ENCODE data around the gene FAM234B.

DNA sequence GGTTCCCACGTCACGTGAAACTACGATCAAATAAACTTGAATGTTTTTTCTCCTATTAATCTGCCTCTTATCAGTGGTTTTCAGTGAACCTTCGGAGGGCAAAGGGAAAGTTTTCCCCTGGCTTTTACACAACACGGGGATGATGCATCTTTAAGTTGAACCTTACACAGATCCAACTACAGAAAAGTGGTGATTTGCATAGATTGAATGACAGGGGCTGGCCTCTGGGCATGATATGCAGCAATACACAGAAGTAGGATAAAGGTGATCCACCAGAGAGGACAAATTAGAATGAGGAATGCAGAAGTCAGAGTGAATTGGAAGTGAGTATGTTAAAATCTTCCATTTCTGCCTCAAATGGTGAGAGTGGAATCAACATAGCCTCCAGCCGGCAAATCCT is 47.7 kb downstream of the FAM234B start:
- TF ChIP-seq POLR2A (IDR thresholded peaks at IDR 0.05; ENCODE audit: low read length) (no peak), GATA1 (IDR thresholded peaks at IDR 0.05; ENCODE audit: low read depth, low read length) (no peak)
